Omental fat pad (tissue), 4 donors: ENCODE measurements around the gene GREB1L. TPM values are rescaled to one million over a fixed set of nuclear protein-coding genes. Genes with fewer than 3 reads are reported as not detected.

ENCODE experiments used
- ATAC-seq: fragments of 150-250 bp; one replicate; pipeline ENCODE4 v1.9.1; 2016; ENCODE audit warnings: mild to moderate bottlenecking, moderate library complexity; ENCODE audit not compliant: low FRiP score
- DNase-seq: peaks from one replicate; pipeline ENCODE4 v3.0.0-alpha.2; 2019; ENCODE audit warnings: low spot score
- CTCF ChIP-seq, 3 donors: fragments of 450-650 bp; IDR thresholded peaks; one replicate each; pipeline ENCODE4 v1.5.1; 2016 to 2017; ENCODE audit warnings: antibody characterized with exemption in 3 of 3, mild to moderate bottlenecking in 3 of 3, moderate library complexity in 2 of 3
- total RNA-seq, 4 donors: library from RNA; depleted of rRNA; stranded (reverse); fragments of >200 nt; gene quantifications; one replicate each; pipeline ENCODE4 v1.1.0, GENCODE V29; 2016

The GREB1L gene
- total RNA-seq, 4 donors from 2014 or later, result 6.0 to 29.5 (median 21.7) TPM

GRCh38 chr18:21456428-21457178, 214.6 kb downstream of the GREB1L start:
- no peak for TF ChIP-seq CTCF (IDR thresholded peaks at IDR 0.05)

GRCh38 chr18:21457179-21457535, 215.1 kb downstream of the GREB1L start:
- ATAC-seq (no peak), DNase-seq (no peak)
- no peak for TF ChIP-seq CTCF (IDR thresholded peaks at IDR 0.05)

More at GRCh38 chr18:21456428-21457178, 214.6 kb downstream of the GREB1L start:
- no peak for DNase-seq
- no peak for ATAC-seq

- no peak for TF ChIP-seq CTCF (IDR thresholded peaks at IDR 0.05)
- ATAC-seq (no peak), DNase-seq (no peak)
Observed at GRCh38 chr18:21458310-21458709, 216.3 kb downstream of the GREB1L start.

GRCh38 chr18:21458788-21459187, 216.8 kb downstream of the GREB1L start:
- ATAC-seq (no peak), DNase-seq (no peak)
- no peak for TF ChIP-seq CTCF (IDR thresholded peaks at IDR 0.05)

- no peak for DNase-seq
- no peak for TF ChIP-seq CTCF (IDR thresholded peaks at IDR 0.05)
- no peak for ATAC-seq
Observed at GRCh38 chr18:21459706-21460286, 217.8 kb downstream of the GREB1L start.

GRCh38 chr18:21461460-21461859, 219.4 kb downstream of the GREB1L start:
- TF ChIP-seq CTCF (IDR thresholded peaks at IDR 0.05), result no peak
- no peak for ATAC-seq
- no peak for DNase-seq

- DNase-seq (no peak), ATAC-seq (no peak)
- TF ChIP-seq CTCF (IDR thresholded peaks at IDR 0.05), result no peak
Observed at GRCh38 chr18:21463718-21464117, 221.7 kb downstream of the GREB1L start.
